Tibial nerve (tissue), 4 donors: ENCODE results near the gene LIPM.
"Not testable (repeated sequence)": the region's sequence is repeated elsewhere in the genome, so short reads cannot be mapped to it uniquely, and the experiment has no call there.

Source experiments
- CTCF ChIP-seq, 5 experiments: fragments of 200-600 bp in 3 of 5; fragments of 450-650 bp in 2 of 5; sonication (generic) in 3 of 5; IDR thresholded peaks; one replicate each; pipeline ENCODE4 v1.5.1; 2016 to 2019; ENCODE audit warnings: antibody characterized with exemption in 5 of 5, mild to moderate bottlenecking in 3 of 5, moderate library complexity in 2 of 5
- EP300 ChIP-seq, 2 donors: sonication (generic); formaldehyde crosslinking; IDR thresholded peaks; one replicate each; pipeline ENCODE4 v1.6.1; 2017; ENCODE audit warnings: antibody characterized with exemption in 2 of 2, mild to moderate bottlenecking in 1 of 2
- POLR2A ChIP-seq, 2 donors: fragments of 450-650 bp; IDR thresholded peaks; one replicate each; pipeline ENCODE4 v1.6.1; 2017; ENCODE audit warnings: antibody characterized with exemption in 2 of 2, mild to moderate bottlenecking in 2 of 2, moderate library complexity in 2 of 2

- not testable (repeated sequence) for TF ChIP-seq CTCF, POLR2A, EP300 (IDR thresholded peaks at IDR 0.05)
Observed at GRCh38 chr10:88837632-88838031, 35.1 kb downstream of the LIPM start.
